GM23338 (cell line): ENCODE measurements around the gene SNX9. TPM values are rescaled to one million over a fixed set of nuclear protein-coding genes. Genes with fewer than 3 reads are reported as not detected.
A peak's percentile ranks its signal among the peaks of the same experiment; 100 is the strongest.
"Not testable (repeated sequence)": the region's sequence is repeated elsewhere in the genome, so short reads cannot be mapped to it uniquely, and the experiment has no call there.

Experiments used
- ATAC-seq: fragments of 200-7000 bp; cut with Tn5 transposase; 3 replicates; pipeline ENCODE4 v1.9.1; 2020
- DNase-seq: peaks from one replicate; pipeline ENCODE4 v3.0.0-alpha.2; 2015; ENCODE audit warnings: low spot score
- H2AFZ ChIP-seq: fragments of 200-600 bp; sonication (generic); 2 replicates; pipeline ENCODE4 v1.8.0; 2016; ENCODE audit warnings: antibody characterized with exemption, mild to moderate bottlenecking, moderate library complexity
- H3F3A ChIP-seq: fragments of 200-600 bp; sonication (generic); replicated peaks from 2 replicates; pipeline ENCODE4 v1.8.0; 2017; ENCODE audit warnings: antibody characterized with exemption, mixed run types, low read depth
- H3K27ac ChIP-seq: fragments of 200-600 bp; sonication (generic); 2 replicates; pipeline ENCODE4 v1.6.1; 2016; ENCODE audit warnings: low read depth
- H3K27me3 ChIP-seq: fragments of 200-600 bp; sonication (generic); 2 replicates; pipeline ENCODE4 v1.8.0; 2016; ENCODE audit warnings: mild to moderate bottlenecking, mixed run types, moderate library complexity; ENCODE audit not compliant: insufficient read depth
- H3K36me3 ChIP-seq: fragments of 200-600 bp; sonication (generic); 2 replicates; pipeline ENCODE4 v1.8.0; 2016; ENCODE audit warnings: mild to moderate bottlenecking; ENCODE audit not compliant: insufficient read depth
- H3K4me1 ChIP-seq: fragments of 200-600 bp; sonication (generic); 2 replicates; pipeline ENCODE4 v1.8.0; 2016; ENCODE audit warnings: mild to moderate bottlenecking, moderate library complexity; ENCODE audit not compliant: insufficient read depth
- H3K4me2 ChIP-seq: fragments of 200-600 bp; sonication (generic); 2 replicates; pipeline ENCODE4 v1.7.1; 2017; ENCODE audit warnings: mixed run types
- H3K4me3 ChIP-seq: fragments of 200-600 bp; sonication (generic); 2 replicates; pipeline ENCODE4 v1.6.1; 2016; ENCODE audit warnings: mixed run types
- H3K79me2 ChIP-seq: fragments of 200-600 bp; sonication (generic); replicated peaks from 2 replicates; pipeline ENCODE4 v1.8.0; 2017; ENCODE audit warnings: mild to moderate bottlenecking; ENCODE audit not compliant: insufficient read depth
- H3K9me2 ChIP-seq: fragments of 200-600 bp; sonication (generic); 2 replicates; pipeline ENCODE4 v1.8.0; 2017; ENCODE audit not compliant: insufficient read depth
- H4K20me1 ChIP-seq: fragments of 200-600 bp; sonication (generic); replicated peaks from 2 replicates; pipeline ENCODE4 v1.8.0; 2017; ENCODE audit warnings: mild to moderate bottlenecking; ENCODE audit not compliant: insufficient read depth
- H3K27ac Mint-ChIP-seq: 2 replicates; pipeline ENCODE4 v1.8.0; 2020; ENCODE audit warnings: inconsistent platforms, mild to moderate bottlenecking, moderate library complexity, mixed read lengths
- H3K27me3 Mint-ChIP-seq: 3 replicates; pipeline ENCODE4 v1.8.0; 2022; ENCODE audit warnings: low read depth, mild to moderate bottlenecking, moderate library complexity, mixed read lengths, inconsistent platforms; ENCODE audit not compliant: insufficient read depth, poor library complexity
- H3K36me3 Mint-ChIP-seq: 3 replicates; pipeline ENCODE4 v1.8.0; 2021; ENCODE audit warnings: low read depth, mild to moderate bottlenecking, inconsistent platforms, moderate library complexity, mixed read lengths
- H3K4me1 Mint-ChIP-seq: 3 replicates; pipeline ENCODE4 v1.8.0; 2020; ENCODE audit warnings: mild to moderate bottlenecking, inconsistent platforms, mixed read lengths
- H3K4me3 Mint-ChIP-seq: 3 replicates; pipeline ENCODE4 v1.8.0; 2021; ENCODE audit warnings: moderate library complexity, mild to moderate bottlenecking, inconsistent platforms, mixed read lengths
- H3K9me3 Mint-ChIP-seq: 3 replicates; pipeline ENCODE4 v1.8.0; 2020; ENCODE audit warnings: moderate library complexity, mild to moderate bottlenecking, inconsistent platforms, mixed read lengths
- EZH2 ChIP-seq: fragments of 200-600 bp; sonication (generic); IDR thresholded peaks from one replicate; pipeline ENCODE4 v1.8.0; 2017; ENCODE audit warnings: antibody characterized with exemption, mild to moderate bottlenecking, low read depth; ENCODE audit not compliant: unreplicated experiment
- STAT1 ChIP-seq: IDR thresholded peaks from one replicate; pipeline ENCODE4 v1.6.1; 2016; ENCODE audit warnings: antibody characterized with exemption; ENCODE audit not compliant: unreplicated experiment
- polyA plus RNA-seq: library from polyadenylated mRNA; unstranded; fragments of >200 nt; fragmentation: Nextera tagmentation; extraction: Ambion mirVana; gene quantifications from 2 replicates; pipeline ENCODE4 v1.2.1, GENCODE V29; 2016
- total RNA-seq: library from RNA; depleted of rRNA; stranded (reverse); fragments of >200 nt; shearing (Covaris generic); gene quantifications from 2 replicates; pipeline ENCODE4 v1.2.3, GENCODE V29; 2014
- TF ChIP-seq, protein P1 (sequence below), 2 experiments: fragments of 200-600 bp in 1 of 2; sonication (generic) in 1 of 2; conservative IDR thresholded peaks; 2 replicates each; pipeline versions ENCODE4 v1.5.1 to v1.6.1; 2016 to 2017; ENCODE audit warnings: antibody characterized with exemption in 2 of 2, low read depth in 2 of 2, mild to moderate bottlenecking in 2 of 2, moderate library complexity in 1 of 2

The SNX9 gene
- total and polyA plus RNA-seq, 2 experiments from 2014 or later: 18.4 to 23.3 TPM

DNA sequence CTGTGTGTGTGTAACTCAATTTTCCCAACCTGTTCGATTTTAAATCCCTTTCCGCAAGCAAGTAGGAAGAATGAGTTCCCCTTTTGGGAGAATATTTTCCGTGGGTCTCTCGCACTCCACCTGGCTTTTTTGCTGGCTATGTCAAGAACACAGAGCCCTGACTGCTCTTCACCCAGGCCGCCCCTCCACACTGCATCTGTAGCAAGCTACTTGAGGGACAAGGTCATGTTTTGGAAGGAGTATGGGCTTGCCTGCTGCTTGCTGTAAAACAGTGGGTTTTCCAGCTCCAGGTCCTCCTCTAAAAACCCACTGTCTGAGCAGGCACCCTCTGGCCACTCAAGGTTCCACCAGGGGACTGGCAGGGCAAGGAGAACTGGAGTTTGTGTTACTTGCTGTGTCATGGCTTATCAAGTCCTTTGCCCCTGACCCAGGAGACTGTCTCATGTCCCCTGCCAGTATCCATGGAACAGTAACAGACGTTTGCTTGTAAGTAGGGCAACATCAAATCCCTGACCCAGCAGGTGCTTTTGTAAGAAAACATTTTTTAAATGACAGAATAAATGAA, 123.1 kb downstream of the SNX9 start:
- Mint-ChIP-seq H3K9me3 (peaks cover 15% of the 10 kb centered on the region; the same call in 2 of the 3 replicates), H3K27me3 (no peaks in the 10 kb centered on the region), H3K36me3 (peaks cover 39% of the 10 kb centered on the region), H3K4me1 (no peaks in the 10 kb centered on the region), H3K27ac (no peak overlapping the region), H3K4me3 (no peak overlapping the region)
- Histone ChIP-seq H3F3A (no peaks in the 10 kb centered on the region), H3K4me2 (no peak overlapping the region), H3K9me2 (no peaks in the 10 kb centered on the region), H3K79me2 (no peaks in the 10 kb centered on the region), H2AFZ (no peak overlapping the region), H3K4me3 (no peak overlapping the region), H3K36me3 (peaks cover 15% of the 10 kb centered on the region), H3K27ac (no peak overlapping the region), H3K4me1 (no peaks in the 10 kb centered on the region), H3K27me3 (no peaks in the 10 kb centered on the region), H4K20me1 (no peaks in the 10 kb centered on the region)
- DNase-seq: no peak
- TF ChIP-seq EZH2: no peak
- no peak for ATAC-seq

DNA sequence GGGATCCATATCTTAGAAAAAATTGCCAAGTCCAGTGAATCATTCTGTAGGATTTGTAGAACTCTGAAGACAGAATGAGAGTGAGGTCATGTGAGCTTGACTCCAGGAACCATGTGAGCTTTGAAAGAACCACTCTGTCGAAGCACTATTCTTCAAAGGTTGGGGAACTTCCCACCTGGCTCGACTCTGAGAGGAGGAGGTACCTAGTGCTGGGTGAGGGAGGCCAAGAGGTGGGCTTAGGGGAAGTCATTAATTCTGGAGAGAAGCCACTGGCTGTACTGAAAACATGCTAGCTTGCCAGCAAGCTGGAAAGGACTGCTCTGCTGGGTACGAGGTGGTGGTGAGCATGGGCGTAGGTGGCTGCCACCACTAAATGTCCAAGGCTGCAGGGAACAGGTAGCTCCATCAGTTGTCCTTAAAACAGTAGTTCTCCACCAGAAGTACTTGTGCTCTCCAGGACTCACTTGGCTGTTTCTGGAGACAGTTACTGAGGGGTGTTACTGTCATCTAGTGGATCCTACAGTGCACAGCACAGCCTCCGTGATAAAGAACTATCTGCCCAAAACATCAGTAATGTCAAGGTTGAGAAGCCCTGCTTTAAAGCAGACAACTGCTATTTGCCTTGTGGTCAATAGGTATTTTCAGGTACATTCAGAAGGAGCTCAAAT, 124.0 kb downstream of the SNX9 start:
- no peak overlapping the region for H3K4me3 Mint-ChIP-seq

DNA sequence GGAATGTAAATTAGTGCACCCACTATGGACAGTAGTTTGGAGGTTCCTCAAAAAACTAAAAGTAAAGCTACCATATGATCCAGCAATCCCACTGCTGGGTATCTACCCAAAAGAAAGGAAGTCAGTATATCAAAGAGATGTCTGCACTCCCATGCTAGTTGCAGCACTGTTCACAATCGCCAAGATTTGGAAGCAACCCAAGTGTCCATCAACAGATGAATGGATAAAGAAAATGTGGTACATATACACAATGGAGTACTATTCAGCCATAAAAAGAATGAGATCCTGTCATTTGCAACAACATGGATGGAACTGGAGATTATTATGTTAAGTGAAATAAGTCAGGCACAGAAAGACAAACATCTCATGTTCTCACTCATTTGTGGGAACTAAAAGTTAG, 127.9 kb downstream of the SNX9 start:
- not testable (repeated sequence) for H3K4me1 Mint-ChIP-seq, H3K27me3 Mint-ChIP-seq, H3K4me1 ChIP-seq, H3K4me2 ChIP-seq, H3K36me3 Mint-ChIP-seq, H3K4me3 ChIP-seq, H3K27ac ChIP-seq, H3K27me3 ChIP-seq, H3K27ac Mint-ChIP-seq, H3K79me2 ChIP-seq, DNase-seq, H3K4me3 Mint-ChIP-seq, H3K36me3 ChIP-seq, ATAC-seq, H3F3A ChIP-seq, H3K9me2 ChIP-seq, H4K20me1 ChIP-seq, H2AFZ ChIP-seq
- H3K9me3 Mint-ChIP-seq: peaks cover 15% of the 10 kb centered on the region; the same call in 2 of the 3 replicates

More for the DNA sequence above, 124.0 kb downstream of the SNX9 start:
- ATAC-seq: peak; percentile 92
- Mint-ChIP-seq H3K36me3 (peaks cover 32% of the 10 kb centered on the region), H3K9me3 (peaks cover 15% of the 10 kb centered on the region; the same call in 2 of the 3 replicates), H3K4me1 (no peaks in the 10 kb centered on the region), H3K27me3 (no peaks in the 10 kb centered on the region), H3K27ac (no peak overlapping the region)
- Histone ChIP-seq H3K27ac (no peak overlapping the region), H3F3A (no peaks in the 10 kb centered on the region), H2AFZ (no peak overlapping the region), H3K79me2 (no peaks in the 10 kb centered on the region), H4K20me1 (no peaks in the 10 kb centered on the region), H3K9me2 (no peaks in the 10 kb centered on the region), H3K36me3 (peaks cover 9% of the 10 kb centered on the region), H3K4me3 (no peak overlapping the region), H3K27me3 (no peaks in the 10 kb centered on the region), H3K4me1 (no peaks in the 10 kb centered on the region), H3K4me2 (no peak overlapping the region)
- TF ChIP-seq, protein P1, sequence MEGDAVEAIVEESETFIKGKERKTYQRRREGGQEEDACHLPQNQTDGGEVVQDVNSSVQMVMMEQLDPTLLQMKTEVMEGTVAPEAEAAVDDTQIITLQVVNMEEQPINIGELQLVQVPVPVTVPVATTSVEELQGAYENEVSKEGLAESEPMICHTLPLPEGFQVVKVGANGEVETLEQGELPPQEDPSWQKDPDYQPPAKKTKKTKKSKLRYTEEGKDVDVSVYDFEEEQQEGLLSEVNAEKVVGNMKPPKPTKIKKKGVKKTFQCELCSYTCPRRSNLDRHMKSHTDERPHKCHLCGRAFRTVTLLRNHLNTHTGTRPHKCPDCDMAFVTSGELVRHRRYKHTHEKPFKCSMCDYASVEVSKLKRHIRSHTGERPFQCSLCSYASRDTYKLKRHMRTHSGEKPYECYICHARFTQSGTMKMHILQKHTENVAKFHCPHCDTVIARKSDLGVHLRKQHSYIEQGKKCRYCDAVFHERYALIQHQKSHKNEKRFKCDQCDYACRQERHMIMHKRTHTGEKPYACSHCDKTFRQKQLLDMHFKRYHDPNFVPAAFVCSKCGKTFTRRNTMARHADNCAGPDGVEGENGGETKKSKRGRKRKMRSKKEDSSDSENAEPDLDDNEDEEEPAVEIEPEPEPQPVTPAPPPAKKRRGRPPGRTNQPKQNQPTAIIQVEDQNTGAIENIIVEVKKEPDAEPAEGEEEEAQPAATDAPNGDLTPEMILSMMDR (conservative IDR thresholded peaks at IDR 0.05; ENCODE audit: low read depth in 2 of 2): peak; percentile 47 to 77
- no peak for TF ChIP-seq STAT1
- peak; percentile 45 for DNase-seq
